Activated CD4-positive, alpha-beta T cell treated with anti-CD3 and anti-CD28 coated beads, Interleukin-2, amount 50 U/mL, for 16 hours (primary cell): ENCODE measurements around the gene LRPPRC.
"Not testable (repeated sequence)": the region's sequence is repeated elsewhere in the genome, so short reads cannot be mapped to it uniquely, and the experiment has no call there.

Experiments
- DNase-seq: peaks from one replicate; pipeline ENCODE4 v3.0.0-alpha.2; 2020

LRPPRC gene

DNA sequence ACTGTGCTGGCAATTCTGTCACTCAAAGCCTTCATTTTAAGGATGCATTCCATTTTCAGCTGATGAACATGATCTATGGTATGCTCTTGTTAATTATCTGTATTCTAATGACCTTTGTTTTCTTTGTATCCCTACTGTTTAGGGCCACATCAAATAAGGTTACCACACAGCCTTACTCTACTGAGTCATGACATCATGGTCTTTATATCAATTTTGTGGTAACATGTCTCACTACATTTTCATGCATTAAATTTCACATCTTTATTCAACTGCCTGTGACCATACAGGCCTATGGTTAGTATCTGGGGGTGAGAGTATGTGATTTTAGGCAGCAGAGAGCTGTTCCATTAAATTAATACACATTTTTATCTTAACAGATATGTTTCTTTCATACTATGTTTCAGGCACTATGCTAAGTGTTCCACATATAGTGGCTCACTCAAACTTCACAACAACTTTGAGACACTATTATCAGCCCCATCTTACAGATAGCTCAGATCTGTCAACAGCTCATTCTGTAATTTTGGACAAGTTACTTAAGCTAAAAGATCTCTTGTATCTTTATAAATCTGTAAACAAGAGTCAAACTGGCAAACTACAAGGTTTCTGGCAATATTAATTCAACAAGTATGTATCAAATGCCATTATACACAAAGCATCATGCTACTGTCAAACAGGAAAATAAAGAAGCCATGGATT, 18.0 kb downstream of the LRPPRC start:
- DNase-seq, result no peak

DNA sequence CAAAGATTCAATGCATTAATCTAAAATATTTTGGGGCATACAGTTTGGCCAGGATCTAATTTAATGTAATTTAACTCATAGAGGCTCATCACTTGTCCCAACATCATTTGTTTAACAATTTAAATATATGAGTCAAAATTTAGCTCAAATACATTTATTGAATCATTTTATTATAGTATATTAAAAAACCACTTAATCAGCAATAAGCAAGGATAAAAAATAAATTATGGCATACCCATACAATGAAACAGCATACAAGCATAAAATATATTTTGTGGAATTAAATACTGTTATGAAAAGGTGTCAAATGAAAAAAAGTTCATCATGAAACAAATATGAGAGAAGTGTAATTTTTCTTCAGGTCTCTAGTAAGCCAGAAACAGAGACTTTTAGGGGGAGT, 34.9 kb downstream of the LRPPRC start:
- DNase-seq, result no peak

DNA sequence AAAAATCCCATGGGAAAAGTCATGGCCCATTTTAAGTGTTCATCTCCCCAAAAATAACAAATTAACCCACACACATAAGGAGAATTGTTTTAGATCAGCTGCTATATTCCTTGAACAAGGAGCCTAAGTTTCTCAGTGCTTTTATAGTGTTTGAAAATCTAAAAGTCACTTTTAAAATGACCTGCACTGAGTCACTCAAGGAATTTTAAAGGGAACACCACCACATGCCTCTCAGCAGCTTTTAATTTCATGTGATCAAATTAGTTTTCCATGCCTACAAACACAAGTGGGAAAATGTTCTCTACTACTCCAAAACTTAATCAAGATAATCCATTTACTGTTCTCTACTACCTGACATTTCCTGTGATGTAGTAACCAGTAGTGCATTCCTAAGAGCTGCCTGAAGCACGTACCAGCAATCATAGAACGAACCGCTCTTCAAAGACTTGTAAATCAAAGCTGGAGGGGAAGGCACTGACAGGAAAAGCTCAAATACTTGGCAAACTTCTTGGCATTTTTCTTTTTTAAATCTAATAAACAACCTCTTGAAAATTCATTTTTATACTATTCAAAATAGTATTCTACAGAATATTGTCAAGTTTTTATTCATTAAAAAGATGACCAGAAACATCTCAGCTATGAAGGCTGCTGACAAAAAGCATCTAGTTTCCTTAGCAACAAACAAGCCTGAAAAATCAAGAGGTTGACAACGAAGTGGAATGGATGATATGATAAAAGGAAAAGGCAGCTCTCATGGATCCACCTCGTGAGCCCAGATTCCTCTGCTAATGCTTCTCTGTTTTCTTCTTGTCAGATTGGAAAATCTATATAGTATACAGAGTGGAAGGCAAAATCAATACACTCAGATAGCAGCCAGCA, 37.2 kb downstream of the LRPPRC start:
- DNase-seq, result no peak

DNA sequence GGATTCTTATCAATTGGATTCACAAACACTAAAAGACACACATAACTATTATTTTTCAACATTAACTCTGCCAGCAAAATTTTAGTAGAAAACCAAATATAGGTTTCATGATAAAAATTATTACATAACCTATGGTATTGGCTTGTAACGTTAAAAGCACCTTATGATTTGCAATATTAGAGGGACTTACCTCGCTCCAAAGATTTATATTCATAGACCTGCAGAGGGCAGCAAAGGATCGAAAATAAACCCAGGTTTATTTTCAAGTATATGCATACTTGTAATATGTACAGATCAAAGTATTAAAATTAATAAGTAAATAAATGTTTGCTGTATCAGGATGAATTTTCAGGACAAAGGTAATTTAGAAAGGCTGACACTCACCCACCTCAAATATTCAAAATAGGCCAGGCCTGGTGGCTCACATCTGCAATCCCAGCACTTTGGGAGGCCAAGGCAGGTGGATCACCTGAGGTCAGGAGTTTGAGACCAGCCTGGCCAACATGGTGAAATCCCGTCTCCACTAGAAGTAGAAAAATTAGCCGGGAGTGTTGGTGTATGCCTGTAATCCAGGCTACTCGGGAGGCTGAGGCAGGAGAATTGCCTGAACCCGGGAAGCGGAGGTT, 45.3 kb downstream of the LRPPRC start:
- DNase-seq, result peak; percentile 31

DNA sequence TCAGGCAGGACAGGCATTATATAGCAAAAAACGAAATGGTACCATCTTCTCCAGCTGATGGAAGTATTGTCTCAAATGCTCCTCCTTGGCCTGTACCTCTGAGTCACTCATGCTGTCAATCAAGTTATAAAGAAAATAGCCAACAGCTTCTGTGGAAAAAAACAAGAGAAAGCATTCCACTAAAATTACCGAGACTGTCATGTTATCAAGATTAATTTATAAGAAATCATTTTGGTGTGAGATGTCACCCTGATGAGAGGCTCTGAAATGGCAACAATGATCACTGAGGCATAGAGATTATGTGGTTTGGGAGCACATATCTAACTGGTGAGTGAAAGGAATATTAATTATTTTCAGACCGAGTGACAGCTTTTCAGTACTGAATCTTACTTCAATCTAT, 47.4 kb downstream of the LRPPRC start:
- no peak for DNase-seq

DNA sequence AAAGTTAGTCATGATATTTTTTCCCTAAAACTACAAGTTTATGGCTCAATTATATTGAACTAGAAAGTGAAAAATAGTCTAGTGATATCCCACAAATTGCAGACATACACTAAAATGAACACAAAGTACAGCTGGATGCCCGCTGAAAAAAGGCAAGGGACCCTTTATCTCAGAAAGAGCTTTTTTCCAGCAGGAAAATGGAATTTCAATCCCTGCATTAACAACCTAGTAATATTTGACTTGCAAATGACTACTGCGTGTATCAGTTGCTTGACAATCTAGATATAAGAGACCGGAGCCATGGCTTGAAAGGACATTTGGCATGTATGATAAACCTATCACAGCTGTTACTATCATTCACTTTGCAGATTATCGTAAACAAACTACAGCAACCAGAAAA, 49.1 kb downstream of the LRPPRC start:
- DNase-seq, result no peak

DNA sequence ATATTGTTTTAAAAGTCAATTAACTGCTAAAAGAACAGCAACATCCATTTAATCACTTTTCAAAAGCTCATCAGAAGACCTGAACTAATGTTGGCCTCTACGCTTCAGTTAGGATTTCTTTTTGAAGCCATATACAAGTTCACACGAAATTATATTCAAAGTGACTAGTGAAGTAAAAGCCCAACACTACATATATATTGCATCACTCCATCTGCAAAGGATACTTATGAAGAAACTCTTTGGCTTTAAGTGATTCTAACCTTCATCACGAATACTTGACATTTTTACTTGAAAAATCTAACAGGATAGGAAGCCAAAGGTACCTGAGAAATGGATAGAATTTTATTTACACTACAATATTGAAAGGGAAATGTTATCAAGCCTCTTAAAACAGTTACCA, 50.4 kb downstream of the LRPPRC start:
- no peak for DNase-seq

DNA sequence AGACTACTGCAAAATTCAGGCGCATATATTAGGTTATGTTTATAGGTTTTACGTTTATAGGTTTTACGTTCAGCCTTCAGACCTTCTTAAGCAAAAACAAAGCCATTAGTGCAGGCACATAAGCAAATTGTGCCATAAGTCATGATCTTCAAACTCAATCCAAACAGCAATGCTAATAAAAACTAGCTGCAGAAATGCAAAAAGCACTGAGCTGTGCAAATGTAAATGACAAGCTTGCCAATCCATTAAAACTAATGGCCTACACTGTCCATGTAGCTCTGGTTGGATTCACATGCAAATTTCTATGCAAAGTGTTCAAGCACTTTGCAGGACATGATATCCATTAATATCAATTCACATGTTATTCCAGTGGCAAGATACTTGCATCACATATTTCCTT, 50.9 kb downstream of the LRPPRC start:
- no peak for DNase-seq

DNA sequence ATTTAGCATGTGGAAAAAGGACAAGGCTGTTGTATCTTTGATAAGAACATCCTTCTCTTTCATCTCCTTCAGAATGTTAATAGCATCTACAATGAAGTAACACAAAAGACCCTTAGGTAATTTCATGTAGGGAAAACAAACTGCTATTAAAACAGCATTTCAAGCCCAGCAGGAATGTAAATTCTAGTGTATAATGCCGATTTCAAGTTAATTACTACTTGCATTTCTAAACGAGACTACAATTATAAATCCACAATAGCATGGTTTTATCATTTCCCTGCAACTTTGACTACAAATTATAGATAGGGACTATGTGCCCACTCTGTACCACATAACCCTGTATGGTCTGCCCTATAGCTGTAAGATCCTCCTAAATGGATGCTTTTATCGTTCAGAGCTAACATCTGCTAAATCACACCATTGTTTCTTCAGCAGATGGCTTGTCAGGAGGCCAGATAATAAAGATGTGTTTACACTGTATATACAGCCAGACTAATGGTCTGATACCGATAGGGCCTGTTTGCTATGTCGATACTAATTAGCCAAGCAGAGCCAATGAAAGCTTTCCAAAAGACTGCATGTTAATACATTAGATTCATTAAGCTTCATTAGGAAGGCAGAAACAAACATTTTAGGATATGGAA, 51.9 kb downstream of the LRPPRC start:
- no peak for DNase-seq

DNA sequence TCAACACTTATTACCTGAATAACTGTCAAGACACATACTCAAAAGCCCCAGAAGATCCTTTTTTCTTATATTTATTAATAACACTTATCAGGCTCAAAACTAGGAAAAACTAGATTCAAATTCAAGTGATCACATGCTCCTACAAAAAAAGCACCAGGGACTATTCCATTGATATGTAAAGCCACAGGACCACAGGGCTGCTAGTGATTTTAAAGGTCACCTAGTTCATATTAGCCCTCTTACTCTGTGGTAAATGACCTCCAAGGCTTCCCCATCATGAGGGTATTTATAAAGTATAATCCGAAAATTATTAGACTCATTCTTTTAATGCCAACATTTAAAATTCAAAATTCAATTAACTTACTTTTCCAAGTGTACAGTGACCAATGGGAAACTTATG, 52.5 kb downstream of the LRPPRC start:
- no peak for DNase-seq

DNA sequence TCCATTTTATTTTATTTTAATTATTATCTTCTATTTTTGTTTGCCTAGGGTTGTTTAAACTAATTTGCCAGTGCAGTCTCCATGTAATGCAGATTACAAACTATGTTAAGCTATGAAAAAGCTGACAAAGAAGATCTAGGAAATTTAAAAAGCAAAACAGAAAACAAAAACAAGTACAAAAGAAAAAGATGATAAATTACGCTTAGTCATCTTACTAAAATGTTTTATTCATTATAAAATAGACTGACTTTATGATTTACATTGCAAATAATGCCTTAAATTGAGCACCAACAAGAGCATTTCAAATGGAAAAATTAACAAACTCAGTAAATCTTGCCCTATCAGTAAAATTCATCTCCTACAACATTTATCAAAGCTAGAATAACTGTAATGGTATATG, 52.9 kb downstream of the LRPPRC start:
- DNase-seq, result no peak

DNA sequence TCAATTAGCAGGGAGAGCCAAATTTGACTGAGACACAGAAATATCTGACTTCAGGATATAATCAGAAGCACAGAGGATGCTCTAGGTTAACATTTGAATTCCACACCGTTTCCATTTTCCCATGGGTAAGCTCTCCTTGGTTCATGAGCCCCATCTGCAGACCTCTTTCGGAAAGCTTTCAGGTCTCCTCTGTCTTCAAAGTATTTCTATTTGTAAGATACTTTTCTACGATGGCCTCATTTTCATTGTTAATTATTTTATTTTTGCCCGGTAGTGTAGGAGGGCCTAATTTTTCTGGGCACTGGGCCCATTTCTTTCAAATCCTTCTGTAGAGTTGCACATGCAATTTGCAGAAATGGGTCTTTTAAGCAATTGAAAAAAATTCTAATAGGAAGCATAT, 53.8 kb downstream of the LRPPRC start:
- no peak for DNase-seq

DNA sequence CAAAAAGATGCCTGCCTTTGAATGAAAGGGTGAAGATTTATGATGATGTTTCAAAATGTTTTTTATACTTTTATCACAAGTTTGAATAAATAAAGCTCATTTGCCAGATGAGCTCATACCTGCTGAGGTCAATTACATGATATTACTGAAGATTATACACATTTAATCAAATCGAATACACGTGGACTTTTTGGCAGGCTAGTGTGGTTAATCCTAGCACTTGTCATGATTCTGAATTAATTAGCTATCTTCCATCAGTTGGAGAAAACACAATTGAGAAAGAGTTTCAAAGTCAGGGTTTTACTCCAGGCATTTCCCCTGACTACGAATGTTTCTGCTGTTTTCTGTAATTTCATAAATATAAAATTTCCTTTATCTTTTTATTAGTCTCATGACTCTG, 54.4 kb downstream of the LRPPRC start:
- no peak for DNase-seq

DNA sequence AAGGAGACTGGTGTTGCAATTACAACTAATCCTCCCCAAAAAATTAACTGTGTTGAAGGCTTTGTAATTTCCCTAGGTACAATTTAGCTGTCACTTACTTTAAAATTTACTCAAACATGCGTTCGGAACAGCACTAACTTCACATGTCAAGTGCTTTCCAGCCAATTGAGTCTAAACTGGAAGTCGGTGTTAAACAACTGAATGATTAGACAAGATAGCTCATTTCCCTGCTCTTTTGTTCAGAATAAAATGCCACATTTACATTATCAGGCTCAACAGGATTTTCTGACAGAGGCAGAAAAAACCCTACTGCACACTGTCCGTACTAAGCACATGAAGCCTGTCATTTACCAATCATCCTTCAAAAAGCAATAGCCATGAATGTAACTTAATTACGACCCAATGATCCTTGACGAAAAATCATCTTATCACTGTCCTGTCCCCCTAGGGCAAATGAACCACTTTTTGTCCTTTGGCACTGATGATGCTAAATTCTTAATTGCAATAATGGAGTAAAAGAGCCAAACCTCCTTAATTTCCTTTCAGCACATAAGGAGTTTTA, 56.0 kb downstream of the LRPPRC start:
- DNase-seq, result no peak

DNA sequence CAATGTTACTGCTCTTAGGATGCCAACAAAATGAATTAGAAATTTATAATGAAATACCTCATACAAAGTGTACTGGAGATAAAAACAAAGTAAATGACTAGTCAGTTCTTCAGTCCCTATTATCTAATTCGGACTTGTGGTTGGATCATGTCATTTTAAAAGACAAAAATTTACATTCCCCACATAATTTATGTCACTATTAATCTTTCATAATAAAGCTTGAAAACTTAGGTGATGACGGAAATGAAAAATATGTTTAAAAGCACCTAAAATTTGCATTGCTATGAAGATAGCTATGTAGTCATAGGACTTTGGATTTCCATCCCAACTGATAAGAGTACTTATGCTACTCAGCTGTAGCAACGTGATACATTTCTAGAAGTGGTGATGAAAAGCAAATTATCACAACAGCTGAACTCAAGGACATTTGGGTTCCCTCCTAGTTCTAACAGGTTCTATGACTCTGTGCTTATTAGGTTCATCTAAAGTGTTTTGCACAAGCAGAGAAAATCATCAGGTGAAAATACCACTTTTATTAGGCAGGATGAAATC, 58.4 kb downstream of the LRPPRC start:
- DNase-seq, result no peak

DNA sequence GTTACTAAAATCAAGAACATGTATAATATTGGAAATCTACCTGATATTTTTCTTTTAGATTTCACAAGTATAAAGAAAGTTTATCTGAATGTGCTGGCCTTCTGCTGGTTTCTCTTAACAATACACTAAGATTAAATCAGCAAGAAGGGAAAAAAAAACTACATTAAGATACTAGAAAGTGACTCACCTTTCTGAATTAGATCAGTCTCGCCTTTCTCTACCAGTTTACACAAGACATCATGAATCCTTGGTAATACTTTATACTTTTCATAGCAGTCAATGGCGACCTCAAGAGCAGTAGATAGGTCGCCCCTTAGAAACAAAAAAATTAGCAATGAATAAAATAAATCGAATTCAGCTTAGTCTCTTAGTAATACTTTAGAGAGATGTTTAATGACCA, 61.2 kb downstream of the LRPPRC start:
- DNase-seq, result peak; percentile 40

DNA sequence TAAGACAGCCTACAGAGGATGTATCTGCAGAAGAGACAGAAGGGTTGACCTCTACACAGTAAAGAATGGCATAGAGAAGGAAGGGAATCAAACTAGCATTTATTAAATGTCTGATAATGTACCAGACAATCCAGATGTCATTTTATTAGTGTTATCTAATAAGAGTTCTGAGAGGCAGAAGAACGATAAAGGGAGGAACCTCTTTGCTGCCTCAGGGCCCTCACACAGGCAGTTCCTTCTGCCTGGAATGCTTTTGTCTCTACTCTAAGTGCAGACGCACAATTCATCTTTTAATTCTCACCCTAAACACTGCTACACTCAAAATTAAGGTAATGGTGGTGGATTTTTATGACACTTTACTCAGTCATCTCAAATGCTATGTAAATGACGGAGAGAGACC, 64.5 kb downstream of the LRPPRC start:
- DNase-seq, result no peak

DNA sequence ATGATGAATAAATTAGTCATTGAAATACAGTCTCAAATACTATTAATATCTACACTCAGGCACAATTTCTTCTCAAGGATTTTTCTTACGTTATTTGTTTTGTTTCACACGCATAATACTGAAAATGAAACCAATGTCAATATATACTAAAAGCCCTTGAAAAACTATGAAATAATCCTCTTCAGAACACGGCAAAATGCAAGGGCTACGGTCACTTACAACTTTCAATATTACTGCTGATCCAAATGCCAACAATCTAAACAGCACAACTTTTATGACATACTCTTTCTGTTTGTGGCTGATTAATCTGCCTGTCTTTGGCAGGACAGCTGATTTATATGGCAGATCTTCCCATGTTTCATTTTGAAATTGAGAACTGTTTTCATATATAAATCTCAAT, 68.3 kb downstream of the LRPPRC start:
- DNase-seq, result peak; percentile 70

DNA sequence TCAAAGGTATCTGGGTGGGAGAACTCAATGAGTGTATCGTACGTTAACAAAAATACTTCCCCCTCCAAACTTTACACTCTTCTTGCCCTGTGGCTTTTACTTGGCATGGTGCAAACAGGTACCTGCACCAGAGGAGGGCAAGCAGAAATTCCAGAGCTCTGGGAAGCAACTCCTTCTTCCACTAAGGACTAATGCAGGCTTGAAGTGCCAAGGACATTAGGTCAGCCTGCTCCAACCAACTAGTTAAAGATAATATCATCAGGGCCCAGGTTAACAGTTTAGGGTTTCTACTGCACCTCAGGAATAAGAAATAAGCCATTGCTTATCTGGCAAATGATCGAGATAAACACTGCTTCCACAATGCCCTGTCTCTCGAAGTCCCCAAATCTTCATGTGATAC, 70.4 kb downstream of the LRPPRC start:
- DNase-seq, result no peak

DNA sequence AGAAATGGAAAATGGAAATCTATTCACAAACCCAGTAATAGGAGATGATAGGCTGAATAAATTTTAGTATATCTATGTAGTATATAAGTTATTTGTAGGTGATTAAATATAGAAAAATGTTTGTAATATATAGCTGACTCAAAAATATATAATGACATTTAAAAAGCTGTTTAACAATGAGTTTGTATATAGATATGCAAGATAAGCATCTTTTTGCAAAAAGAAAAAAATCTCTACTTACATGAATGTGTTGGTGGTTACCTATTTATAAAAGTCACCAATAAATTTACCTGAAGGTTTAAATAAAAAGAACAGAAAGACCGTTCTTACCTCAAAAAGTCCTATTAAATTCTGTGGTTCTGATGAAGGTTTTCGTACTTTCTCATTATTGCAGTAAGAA, 71.3 kb downstream of the LRPPRC start:
- no peak for DNase-seq

DNA sequence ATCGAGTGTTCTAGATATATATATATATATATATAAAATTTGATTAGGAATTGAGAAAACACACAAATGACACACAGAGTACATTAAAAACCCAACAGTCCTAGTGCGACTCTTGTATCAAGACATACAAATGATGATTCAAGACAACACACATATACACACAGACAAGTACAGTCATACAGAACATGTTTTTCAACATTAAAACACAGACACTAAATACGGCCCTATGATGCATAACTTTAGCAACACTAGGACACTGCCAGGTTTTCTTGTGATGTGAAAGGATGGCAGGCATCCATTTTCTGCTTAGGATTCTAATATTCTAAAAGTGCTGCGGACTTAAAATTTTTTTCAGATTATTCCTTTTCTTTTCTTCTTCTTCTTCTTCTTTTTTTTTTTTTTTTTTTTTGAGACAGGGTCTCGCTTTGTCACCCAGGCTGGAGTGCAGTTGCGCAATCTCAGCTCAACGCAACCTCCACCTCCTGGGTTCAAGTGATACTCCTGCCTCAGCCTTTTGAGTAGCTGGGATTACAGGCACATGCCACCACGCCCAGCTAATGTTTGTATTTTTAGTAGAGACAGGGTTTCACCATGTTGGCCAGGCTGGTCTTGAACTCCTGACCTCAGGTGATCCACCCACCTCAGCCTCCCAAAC, 84.5 kb downstream of the LRPPRC start:
- DNase-seq, result not testable (repeated sequence)

DNA sequence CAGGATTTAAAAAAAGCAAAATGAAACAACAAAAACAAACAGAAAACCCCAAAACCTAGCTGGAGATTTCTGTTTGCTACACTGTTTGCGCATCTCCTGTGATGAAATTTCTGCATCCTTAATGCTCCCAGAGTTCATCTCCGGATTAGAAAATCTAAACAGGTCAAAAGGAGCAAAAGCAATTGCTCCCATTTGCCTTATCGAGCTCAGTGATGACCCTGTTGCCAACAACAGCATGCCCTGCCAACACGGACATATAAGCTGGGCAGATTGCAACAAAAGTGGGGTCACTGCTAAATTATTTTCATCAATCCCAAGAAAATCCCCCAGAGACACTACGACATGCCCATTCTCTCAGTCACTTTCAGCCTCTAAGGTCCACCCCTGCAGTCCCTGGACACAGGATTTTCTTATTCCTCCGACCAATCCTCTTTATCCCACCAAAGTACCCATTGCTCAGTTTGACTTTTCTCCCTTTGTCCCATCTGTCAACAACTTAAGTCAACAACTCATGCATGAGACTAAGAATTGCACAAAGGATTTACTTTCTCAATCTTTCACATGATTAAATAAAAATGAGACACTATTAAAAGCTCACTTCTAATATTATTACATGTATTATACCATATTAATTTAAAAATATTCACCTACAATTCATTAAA, 89.2 kb downstream of the LRPPRC start:
- no peak for DNase-seq
